ENCODE results near the gene BANF2. TPM values are rescaled to one million over a fixed set of nuclear protein-coding genes. Genes with fewer than 3 reads are reported as not detected.

BANF2 gene
- total and polyA plus RNA-seq, 2 of the 13 experiments (the other 11 are each of a cell fraction or from before 2014, with no cell fraction given) = 0.35 TPM; not detected in 1

GRCh38 chr20:17700637-17701036, 871 bp downstream of the BANF2 start:
- FAIRE-seq (no peak), DNase-seq (ENCODE audit: low spot score) (no peak), ATAC-seq (no peak)
- H4K20me1 ChIP-seq (ENCODE audit: insufficient read depth, low read length) = no peaks in the 10 kb centered on the region
- no TSS peak for BruUV-seq (replicated peaks)
- ChIA-PET POLR2A (interaction anchor here (1.0 to 2.6 kb wide), 3 partner anchors 10 to 155 kb away, joined by 3 to 12 read pairs (median 4); partner anchors contain the start of gene RRBP1), CTCF (ENCODE audit: low intra/inter-chr PET ratio, low total read pairs) (no interaction called here)
- H3K4me1 ChIP-seq (ENCODE audit: insufficient read depth, low read length) = peaks cover 20% of the 10 kb centered on the region
- no peak overlapping the region for H3K4me2 ChIP-seq (ENCODE audit: low read depth, low read length)
- H3K36me3 ChIP-seq (replicated peaks in 1 of 2; ENCODE audit: control insufficient read depth in 1 of 2, insufficient read depth in 2 of 2, low read length in 2 of 2) = no peaks in the 10 kb centered on the region
- intact Hi-C loops (cut with micrococcal nuclease; ENCODE audit: unreplicated experiment) (no loop called here), in situ Hi-C loops (cut with HindIII; ENCODE audit: extremely low pct_ligation_motif_present, low pct_unique_long_range_greater_than_20kb) (no loop called here)
- H3K4me3 ChIP-seq (replicated peaks in 1 of 3; ENCODE audit: insufficient read depth in 1 of 3, low read depth in 2 of 3, low read length in 3 of 3) = no peak overlapping the region
- H3K27me3 ChIP-seq (ENCODE audit: control insufficient read depth in 1 of 2, insufficient read depth in 2 of 2, low read length in 2 of 2) = peaks cover 14 to 70% of the 10 kb centered on the region in 2 experiments
- no peak overlapping the region for H2AFZ ChIP-seq (ENCODE audit: low read length)
- WGBS (ENCODE audit: low lambda C conversion rate) = 16% methylated on average over 7 of the region's 7 CpGs
- H3K9me3 ChIP-seq (ENCODE audit: low read length) = no peaks in the 10 kb centered on the region
- H3K27ac ChIP-seq (ENCODE audit: extremely low read length, insufficient read depth, low read length) = no peak overlapping the region
- H3K9ac ChIP-seq (ENCODE audit: insufficient read depth, low read depth, low read length) = no peak overlapping the region
- no peak for TF ChIP-seq ZFP1 (CRISPR knock-in tag; IDR thresholded peaks at IDR 0.05)
- TF ChIP-seq ETV5 (CRISPR knock-in tag; IDR thresholded peaks at IDR 0.05; ENCODE audit: borderline replicate concordance) = no peak
- no peak for TF ChIP-seq RFXANK (CRISPR knock-in tag; IDR thresholded peaks at IDR 0.05)
- no peak for TF ChIP-seq RBM22 (optimal IDR thresholded peaks at IDR 0.05; ENCODE audit: low read length)
- TF ChIP-seq ARNT (IDR thresholded peaks at IDR 0.05) = no peak
- TF ChIP-seq ZNF205 (CRISPR knock-in tag; IDR thresholded peaks at IDR 0.05) = no peak
- TF ChIP-seq SALL2 (CRISPR knock-in tag; IDR thresholded peaks at IDR 0.05) = no peak
- no peak for TF ChIP-seq ZNF670 (CRISPR knock-in tag; IDR thresholded peaks at IDR 0.05; ENCODE audit: borderline replicate concordance)
- H3K79me2 ChIP-seq (ENCODE audit: insufficient read depth, low read length) = no peaks in the 10 kb centered on the region

DNA sequence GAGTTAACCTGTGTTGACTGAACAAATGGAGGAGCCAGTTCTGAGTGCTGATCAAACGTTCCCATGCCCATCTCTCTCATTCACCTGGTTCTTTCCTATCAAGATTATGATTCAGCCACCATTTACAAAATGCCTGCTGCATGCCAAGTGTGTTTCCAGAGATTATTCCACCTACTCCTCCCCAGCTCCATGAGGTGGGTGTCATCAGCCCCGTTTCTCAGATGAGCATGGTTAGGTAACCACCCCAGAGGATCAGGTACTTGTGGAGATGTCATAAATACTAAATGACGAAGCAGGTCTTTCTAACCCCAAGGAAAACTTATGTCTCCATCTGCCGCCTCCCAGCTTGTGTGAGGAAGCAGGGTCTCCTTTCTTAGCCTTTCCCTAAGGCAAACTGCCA, 2.1 kb downstream of the BANF2 start:
- ChIA-PET CTCF (ENCODE audit: low intra/inter-chr PET ratio, low total read pairs) (no interaction called here), POLR2A (interaction anchor here (0.9 to 2.6 kb wide), 4 partner anchors 9 to 70 kb away, joined by 3 to 12 read pairs (median 4); partner anchors contain the start of gene RRBP1)
- Histone ChIP-seq H3K9me3 (ENCODE audit: low read length) (no peaks in the 10 kb centered on the region), H3K79me2 (ENCODE audit: insufficient read depth, low read length) (no peaks in the 10 kb centered on the region), H3K4me1 (ENCODE audit: insufficient read depth, low read length) (peaks cover 27% of the 10 kb centered on the region), H3K4me2 (ENCODE audit: low read depth, low read length) (no peak overlapping the region), H3K9ac (ENCODE audit: insufficient read depth, low read depth, low read length) (no peak overlapping the region), H3K4me3 (replicated peaks in 1 of 3; ENCODE audit: insufficient read depth in 1 of 3, low read depth in 2 of 3, low read length in 3 of 3) (no peak overlapping the region), H3K27me3 (ENCODE audit: control insufficient read depth in 1 of 2, insufficient read depth in 2 of 2, low read length in 2 of 2) (peaks cover 14 to 73% of the 10 kb centered on the region in 2 experiments), H4K20me1 (ENCODE audit: insufficient read depth, low read length) (no peaks in the 10 kb centered on the region), H2AFZ (ENCODE audit: low read length) (no peak overlapping the region), H3K36me3 (replicated peaks in 1 of 2; ENCODE audit: control insufficient read depth in 1 of 2, insufficient read depth in 2 of 2, low read length in 2 of 2) (no peaks in the 10 kb centered on the region), H3K27ac (ENCODE audit: extremely low read length, insufficient read depth, low read length) (no peak overlapping the region)
- ATAC-seq (no peak), DNase-seq (ENCODE audit: low spot score) (no peak), FAIRE-seq (no peak)
- no TSS peak for BruUV-seq (replicated peaks)
- in situ Hi-C loops (cut with HindIII; ENCODE audit: extremely low pct_ligation_motif_present, low pct_unique_long_range_greater_than_20kb) = no loop called here
- TF ChIP-seq PHF5A (CRISPR knock-in tag; IDR thresholded peaks at IDR 0.05; ENCODE audit: low read depth, unreplicated experiment) (no peak), ZFP62 (CRISPR knock-in tag; IDR thresholded peaks at IDR 0.05) (no peak), ZNF749 (CRISPR knock-in tag; IDR thresholded peaks at IDR 0.05; ENCODE audit: borderline replicate concordance) (no peak), ZBTB33 (CRISPR knock-in tag; IDR thresholded peaks at IDR 0.05) (no peak), YEATS4 (CRISPR knock-in tag; IDR thresholded peaks at IDR 0.05; ENCODE audit: borderline replicate concordance) (no peak), KLF12 (CRISPR knock-in tag; IDR thresholded peaks at IDR 0.05; ENCODE audit: borderline replicate concordance) (no peak), ZNF766 (CRISPR knock-in tag; IDR thresholded peaks at IDR 0.05; ENCODE audit: borderline replicate concordance) (no peak), SRF (IDR thresholded peaks at IDR 0.05; ENCODE audit: low read depth, low read length) (no peak)
- intact Hi-C loops (cut with micrococcal nuclease; ENCODE audit: unreplicated experiment) = no loop called here
- 45% methylated on average over 4 of the region's 4 CpGs for WGBS (ENCODE audit: low lambda C conversion rate)

Data from HepG2 (cell line).